GM18520 (cell line): ENCODE results near the gene ARHGAP6.

Experiments
- ATAC-seq: cut with Tn5 transposase; IDR thresholded peaks from one replicate; pipeline ENCODE4 v1.9.1; 2021; ENCODE audit not compliant: unreplicated experiment

Gene ARHGAP6

GRCh38 chrX:11665168-11666111 lies at the start of gene ARHGAP6:
ARHGAP6 (minus strand) TSS chrX:11665920; CDS start chrX:11664828, 1,092 bp downstream.
- ATAC-seq = no peak

GRCh38 chrX:11704725-11705495 lies 39.2 kb upstream of the ARHGAP6 start:
- ATAC-seq = no peak

GRCh38 chrX:11703855-11704254 lies 38.1 kb upstream of the ARHGAP6 start:
- no peak for ATAC-seq

- no peak for ATAC-seq
These were observed 37.4 kb upstream of the ARHGAP6 start for GRCh38 chrX:11702965-11703631.

GRCh38 chrX:11702420-11702819 lies 36.7 kb upstream of the ARHGAP6 start:
- no peak for ATAC-seq

GRCh38 chrX:11698702-11699101 lies 33.0 kb upstream of the ARHGAP6 start:
- no peak for ATAC-seq

- no peak for ATAC-seq
These were observed 22.5 kb upstream of the ARHGAP6 start for GRCh38 chrX:11688201-11688600.

GRCh38 chrX:11687157-11687556 lies 21.4 kb upstream of the ARHGAP6 start:
- ATAC-seq = no peak

GRCh38 chrX:11683057-11683456 lies 17.3 kb upstream of the ARHGAP6 start:
- no peak for ATAC-seq

GRCh38 chrX:11678158-11678557 lies 12.4 kb upstream of the ARHGAP6 start:
- ATAC-seq = no peak

GRCh38 chrX:11672213-11672612 lies 6.5 kb upstream of the ARHGAP6 start:
- no peak for ATAC-seq

GRCh38 chrX:11670316-11670715 lies 4.6 kb upstream of the ARHGAP6 start:
- ATAC-seq = no peak

- no peak for ATAC-seq
These were observed 1.4 kb upstream of the ARHGAP6 start for GRCh38 chrX:11666952-11667685.

GRCh38 chrX:11666164-11666563 lies 444 bp upstream of the ARHGAP6 start:
- no peak for ATAC-seq

- ATAC-seq = no peak
These were observed 1.2 kb downstream of the ARHGAP6 start for GRCh38 chrX:11664211-11665167.

- no peak for ATAC-seq
These were observed 1.9 kb downstream of the ARHGAP6 start for GRCh38 chrX:11663875-11664210.

- no peak for ATAC-seq
These were observed 10.3 kb downstream of the ARHGAP6 start for GRCh38 chrX:11655282-11656015.

- ATAC-seq = no peak
These were observed 16.8 kb downstream of the ARHGAP6 start for GRCh38 chrX:11648705-11649519.
